Stimulated activated CD4-positive, alpha-beta T cell treated with anti-CD3 and anti-CD28 coated beads, Interleukin-4, amount 100 ng/mL, for 24 hours (primary cell): Measurements from ENCODE around the gene RBM19.
"Not testable (repeated sequence)": the region's sequence is repeated elsewhere in the genome, so short reads cannot be mapped to it uniquely, and the experiment has no call there.

Experiments used
- DNase-seq: peaks from one replicate; pipeline ENCODE4 v3.0.0-alpha.2; 2020

The RBM19 gene

DNA sequence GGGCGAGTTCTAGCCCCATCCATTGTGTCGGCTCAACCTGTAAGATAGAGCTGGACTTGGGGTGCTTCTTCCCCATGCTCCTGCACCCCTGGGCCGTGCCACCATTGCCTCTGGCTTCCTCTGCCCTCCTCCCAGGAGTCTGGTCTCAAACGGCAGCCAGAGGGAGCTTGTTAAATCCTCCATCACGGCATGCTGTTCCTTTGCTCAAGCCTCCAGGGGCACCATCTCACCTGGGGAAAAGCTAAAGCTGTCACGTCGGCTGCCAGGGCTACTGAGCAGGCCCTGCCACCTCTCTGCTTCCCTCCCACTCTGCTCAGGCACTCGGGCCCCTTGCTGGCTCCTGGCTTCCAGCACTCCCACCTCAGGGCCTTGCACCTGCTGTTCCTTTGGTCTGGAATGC lies 140.4 kb downstream of the RBM19 start:
- no peak for DNase-seq

DNA sequence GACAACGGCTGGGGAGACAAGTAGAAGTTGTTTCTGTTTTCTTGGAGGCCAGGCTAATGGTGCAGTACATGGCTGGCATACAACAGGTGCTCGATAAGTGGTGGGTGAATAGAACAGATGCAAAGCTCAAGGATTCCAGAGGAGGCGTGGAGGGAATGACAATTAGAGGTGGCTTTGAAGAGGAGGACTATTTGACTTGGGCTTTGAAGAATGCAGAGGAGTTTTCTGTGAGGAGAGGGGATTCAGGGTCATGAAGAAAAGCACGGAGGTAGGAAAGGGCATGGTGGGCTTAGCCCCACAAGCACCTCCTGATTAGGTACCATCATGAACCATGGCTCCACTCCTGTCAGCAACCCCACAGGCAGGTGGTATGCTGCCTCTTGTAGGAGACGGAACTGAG lies 142.3 kb downstream of the RBM19 start:
- no peak for DNase-seq

DNA sequence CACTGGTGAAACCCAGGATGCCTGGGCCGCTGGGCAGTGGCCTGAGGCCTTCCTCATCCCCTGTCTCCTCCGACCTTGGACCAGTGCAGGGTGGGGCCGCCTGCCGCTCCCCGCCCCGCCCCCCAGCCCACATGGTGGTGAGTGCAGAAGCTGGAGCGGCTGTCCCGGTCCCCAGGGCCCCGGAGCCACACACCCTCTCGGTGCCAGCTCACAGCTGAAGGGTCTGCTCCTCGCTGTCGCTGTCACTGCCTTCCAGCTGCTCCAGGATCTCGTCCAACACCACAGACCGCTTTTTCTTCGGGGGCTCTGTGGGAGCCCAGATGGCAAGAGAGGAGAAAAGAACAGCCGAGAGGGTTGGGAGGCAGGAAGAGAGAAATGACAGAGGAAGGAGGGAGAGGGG lies 143.1 kb downstream of the RBM19 start:
- DNase-seq, result no peak

DNA sequence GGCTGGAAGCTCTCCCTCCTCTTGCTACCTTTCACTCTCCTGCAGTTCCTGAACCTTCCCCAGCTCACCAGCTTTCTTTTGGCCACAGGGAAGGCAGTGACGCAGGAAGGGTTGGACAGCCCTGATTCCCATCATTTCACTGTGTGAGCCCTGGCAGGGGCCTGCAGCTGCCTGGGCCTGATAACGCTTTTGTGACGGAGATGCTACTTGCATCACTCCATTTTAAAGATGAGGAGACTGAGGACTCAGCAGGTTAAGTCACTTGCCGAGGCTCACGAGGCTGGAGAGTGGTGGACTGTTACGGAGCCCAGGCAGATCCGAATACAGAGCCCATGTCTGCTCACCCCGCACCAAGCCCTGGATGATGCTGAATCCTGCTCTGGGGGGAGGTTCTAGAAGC lies 145.3 kb downstream of the RBM19 start:
- DNase-seq, result no peak

DNA sequence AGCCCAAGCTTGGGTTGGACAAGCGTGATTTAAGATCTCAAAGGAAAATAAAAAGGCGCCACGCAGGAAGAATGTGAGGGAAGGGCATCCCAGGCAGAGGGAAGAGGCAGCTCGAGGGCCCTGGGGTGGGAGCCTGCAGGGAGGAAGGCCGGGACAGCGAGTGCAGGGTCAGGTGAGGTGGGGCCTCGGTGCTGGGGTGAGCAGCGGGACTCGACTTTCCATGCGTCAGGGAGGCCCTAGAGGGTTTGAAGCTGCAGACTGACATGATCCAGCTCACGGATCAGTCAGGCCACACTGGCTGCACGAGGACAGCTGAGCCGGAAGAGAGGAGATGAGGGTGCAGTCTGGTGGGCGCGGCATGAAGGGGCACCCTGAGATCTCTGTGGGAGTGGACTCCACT lies 145.8 kb downstream of the RBM19 start:
- no peak for DNase-seq

DNA sequence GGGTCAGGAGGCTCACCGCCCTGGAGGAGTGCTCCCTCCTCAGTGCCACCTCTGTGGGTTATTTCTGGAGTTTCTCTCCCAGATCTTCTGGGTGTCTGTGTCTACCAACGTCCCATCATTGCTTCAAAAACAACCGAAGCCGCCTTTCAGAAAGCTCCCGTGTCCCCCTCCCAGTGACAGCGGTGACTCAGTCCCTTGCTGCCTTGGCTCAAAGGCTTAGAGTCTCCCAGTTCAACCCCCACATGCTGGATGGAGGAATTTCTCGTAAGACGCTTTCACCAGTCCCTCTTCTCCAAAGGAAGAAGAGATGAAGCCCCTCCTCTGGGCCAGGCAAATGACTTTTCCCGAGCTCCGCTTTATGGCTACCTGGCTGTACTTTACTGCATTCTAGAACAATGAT lies 146.6 kb downstream of the RBM19 start:
- no peak for DNase-seq

DNA sequence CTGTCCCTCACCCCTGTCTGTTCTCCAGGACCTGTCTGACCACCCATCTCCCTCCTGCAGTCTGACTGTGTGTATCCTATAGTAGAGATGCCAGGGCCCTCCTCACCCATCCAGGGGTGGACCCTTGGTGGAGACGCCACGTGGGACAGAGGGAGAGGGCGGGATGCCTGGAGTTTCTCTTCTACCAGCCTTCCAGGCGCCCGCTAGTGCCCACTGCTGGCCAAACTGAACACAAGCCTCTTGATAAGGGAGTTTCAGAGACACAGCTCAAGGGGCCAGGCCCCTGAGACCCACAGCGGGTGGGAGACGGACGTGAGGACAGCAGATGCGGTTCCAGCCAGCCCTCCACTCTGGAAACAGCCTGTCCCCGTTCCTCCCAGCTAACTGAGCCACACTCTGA lies 147.3 kb downstream of the RBM19 start:
- DNase-seq, result no peak

DNA sequence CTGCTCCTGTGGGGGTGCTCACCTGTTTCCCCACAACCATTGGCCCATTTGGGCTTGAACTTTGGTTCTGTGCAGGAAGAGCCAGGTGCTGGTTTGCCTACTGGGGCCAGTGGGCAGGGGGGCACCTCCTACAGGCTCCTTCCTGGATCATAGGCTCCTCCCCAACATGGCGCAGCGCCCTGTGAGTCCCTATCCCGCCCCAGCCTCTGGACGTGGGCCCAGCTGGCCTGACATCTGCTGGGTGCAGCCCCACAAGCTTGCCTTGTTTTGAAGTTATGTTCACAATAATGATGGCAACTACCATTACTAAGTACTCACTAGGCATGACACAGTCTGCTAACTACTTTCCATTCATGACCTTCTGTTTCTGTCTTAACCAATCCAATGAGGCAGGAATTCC lies 147.8 kb downstream of the RBM19 start:
- DNase-seq, result no peak

DNA sequence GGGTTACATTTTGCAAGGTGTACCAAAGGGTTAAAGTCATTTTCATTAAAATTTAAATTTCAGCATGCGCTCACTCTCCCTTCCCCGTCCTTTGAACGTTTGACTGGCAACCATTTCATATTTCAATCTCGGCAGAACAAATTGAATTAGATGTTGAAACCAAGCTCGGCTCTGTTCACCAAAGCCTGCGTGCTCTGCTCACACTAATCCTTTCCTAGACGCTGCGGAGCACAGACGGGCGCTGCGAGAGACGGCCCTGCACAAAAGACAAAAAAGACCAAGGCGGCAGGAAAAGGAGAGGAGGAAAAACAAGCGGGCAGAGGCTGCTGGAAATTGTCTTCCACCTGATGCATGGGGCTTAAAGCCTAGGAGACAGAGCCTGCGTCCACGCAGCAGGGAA lies 149.3 kb downstream of the RBM19 start:
- no peak for DNase-seq

DNA sequence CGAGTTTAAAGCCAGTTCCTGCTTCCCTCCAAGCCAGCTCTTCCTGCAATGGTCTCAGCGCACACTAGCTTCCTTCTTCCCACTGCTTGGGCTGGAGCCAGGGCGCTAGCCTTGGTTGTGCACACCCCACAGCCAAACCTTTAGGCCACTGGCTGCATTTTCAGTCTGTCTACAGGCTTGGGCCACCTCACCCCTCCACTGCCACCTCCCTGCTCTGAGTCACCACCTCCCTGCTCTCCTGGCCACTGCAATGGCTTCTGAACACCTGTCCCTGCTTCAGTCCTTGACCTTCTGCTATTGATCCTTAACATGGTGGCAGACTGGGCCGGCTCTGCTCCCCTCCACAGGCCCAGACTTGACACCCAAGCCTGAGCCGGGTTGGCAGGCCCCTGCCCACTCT lies 151.1 kb downstream of the RBM19 start:
- DNase-seq, result no peak

DNA sequence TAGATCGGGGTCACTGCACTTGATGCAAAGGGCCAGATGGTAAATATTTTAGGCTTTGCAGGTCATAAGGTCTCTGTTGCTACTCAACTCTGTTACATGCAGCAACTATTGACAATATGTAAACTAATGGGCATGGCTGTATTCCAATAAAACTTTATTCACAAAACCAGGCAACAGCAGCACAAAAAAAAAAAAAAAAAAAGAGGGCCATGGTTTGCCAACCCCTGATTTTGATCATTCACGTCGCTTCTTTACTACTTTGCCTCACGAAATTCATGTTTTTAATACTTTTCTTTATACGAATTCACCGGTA lies 152.9 kb downstream of the RBM19 start:
- no peak for DNase-seq

DNA sequence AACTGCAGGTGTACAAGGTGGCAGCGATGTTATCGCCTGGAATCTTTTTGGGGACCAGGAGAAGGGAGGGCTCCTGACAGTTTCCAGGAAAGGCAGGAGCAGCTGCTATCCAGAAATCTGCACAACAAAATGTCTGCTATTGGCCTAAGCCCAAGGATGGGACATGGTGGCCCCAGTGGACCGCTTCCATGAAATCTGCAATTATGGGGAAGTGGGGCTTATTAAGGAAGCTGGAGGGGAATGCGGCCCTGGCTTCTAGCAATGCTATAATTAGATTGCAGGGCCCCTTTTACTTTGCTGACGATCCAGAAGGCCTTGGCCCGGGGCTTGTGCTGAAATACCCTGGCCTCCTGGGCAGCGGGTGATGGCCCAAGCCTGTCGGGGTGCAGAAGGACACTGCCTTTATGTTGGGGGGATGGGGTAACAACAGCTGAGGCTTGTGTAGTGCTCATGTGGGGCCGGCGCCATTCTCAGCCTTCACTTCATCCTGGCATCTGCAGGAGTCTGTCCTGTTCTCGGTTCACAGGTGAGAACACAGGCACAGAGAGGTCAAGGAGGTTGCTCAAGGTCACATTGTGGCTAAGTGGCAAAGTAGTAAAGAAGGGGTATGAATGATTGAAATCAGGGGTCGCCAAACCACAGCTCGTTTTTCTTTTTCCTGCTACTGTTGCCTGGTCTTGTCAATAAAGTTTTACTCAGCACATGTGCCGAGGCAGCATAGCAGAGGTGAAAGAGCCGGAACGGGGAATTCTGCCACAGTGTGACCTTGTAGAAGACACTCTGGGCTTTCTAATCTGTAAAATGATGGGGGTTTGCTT lies 153.5 kb downstream of the RBM19 start:
- no peak for DNase-seq

DNA sequence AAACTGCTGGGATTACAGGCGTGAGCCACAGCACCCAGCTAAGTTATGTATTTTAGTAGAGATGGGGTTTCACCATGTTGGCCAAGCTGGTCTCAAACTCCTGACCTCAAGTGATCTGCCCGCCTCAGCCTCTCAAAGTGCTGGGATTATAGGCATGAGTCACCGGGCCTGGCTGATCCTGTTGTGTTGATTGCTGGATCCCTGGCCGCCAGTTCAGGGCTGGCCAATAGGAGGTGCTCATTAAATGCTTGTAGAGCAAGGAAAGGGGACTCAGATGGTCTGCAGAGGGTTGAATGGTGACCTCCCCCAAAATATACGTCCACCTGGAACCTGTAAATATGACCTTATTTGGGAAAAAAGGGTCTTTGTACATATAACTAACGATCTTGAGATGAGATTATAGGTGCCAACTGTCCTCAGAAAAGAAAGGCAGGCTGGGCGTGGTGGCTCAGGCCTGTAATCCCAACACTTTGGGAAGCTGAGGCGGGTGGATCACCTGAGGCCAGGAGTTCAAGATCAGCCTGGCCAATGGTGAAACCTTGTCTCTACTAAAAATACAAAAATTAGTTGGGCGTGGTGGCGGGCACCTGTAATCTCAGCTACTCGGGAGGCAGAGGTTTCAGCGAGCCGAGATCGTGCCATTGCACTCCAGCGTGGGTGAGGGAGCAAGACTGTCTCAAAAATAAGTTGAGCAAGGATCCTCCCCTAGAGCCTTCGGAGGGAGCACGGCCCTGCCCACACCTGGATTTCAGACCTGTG lies 156.5 kb downstream of the RBM19 start:
- not testable (repeated sequence) for DNase-seq

DNA sequence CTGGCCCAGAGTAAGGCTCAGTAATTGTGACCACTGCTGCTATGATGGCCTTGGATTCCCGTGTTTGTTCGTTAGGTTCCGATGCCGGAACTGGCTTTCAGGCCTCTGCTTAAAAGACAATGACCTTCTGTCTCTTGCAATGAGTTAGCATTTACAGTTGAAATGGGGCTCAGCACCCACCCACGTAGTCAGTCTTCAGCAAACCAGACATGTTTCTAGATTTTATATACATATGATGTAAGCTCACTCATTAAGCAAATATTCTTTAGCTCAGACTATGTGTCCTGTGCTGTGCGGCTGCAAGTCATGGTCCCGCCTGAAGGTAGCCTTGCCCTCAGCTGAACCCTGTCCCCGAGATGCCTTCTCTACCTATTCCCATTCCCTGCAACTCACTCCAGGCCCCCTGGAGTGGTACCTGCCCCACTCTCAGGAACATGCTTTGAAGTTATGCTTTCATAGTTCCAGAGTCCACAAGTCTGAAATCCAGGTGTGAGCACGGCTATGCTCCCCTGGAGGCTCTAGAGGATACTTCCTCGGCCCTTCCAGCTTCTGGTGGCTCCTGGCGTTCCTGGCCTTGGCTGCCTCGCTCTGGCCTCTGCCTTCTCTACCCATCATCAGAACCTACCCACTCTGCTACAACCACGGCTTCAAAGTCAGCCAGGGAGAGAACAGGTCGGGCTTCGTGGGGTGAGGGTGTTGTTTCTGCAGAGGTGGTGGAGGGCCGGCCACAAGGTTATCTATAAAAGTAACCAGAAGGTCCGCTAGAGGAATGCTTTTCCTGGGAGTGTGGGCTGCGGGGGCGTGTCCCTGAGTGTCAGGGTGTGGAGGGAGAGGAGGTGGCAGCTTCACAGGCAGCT lies 157.8 kb downstream of the RBM19 start:
- DNase-seq, result no peak

DNA sequence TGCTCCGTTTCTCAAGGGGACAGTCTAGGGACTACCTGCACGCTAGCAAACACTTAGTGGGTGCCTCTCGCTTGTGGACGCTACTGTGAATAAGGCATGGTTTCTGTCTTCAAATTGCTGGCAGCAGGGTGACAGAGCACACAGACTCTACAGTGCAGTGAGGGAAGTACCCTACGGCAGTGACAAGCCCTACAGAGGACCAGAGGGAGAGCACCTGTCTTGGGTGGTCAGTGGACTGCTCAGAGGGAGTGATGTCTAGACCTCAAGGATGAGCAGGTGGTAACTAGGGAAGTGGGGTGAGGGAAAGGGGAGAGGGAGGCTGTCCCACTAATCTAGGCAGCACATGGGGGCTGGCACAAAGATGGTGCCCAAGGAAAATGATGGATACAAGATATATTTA lies 160.5 kb downstream of the RBM19 start:
- DNase-seq, result no peak

DNA sequence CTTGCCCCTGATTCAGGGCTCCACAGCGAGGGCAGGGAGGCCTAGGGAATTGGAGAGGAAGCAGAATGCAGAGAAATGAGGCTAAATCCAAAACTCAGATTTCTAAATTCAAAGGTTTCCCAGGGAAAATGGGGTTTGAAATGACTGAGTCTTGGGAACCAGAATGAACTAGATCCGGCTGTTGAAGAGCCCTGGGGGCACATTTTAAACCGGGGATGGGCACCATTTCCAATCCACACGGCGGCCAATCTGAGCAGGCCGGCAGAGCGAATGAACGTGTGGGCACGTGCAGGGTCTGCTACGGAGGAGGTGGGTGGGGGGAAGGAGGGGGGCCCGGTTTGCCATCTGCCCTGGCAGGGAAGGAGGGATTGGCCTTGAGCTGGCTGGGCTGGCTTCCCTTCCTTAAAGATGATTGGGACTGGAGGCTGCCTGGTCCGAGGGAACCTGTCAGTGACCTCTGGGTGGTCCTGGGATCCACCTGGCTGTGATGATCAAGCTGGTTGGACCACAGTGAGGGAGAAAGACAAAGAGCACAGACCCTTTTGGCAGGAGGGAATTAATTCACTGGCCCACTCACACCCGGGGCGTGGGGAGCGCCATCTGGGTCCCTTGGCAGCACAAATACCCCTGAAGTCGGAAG lies 161.0 kb downstream of the RBM19 start:
- DNase-seq, result no peak

DNA sequence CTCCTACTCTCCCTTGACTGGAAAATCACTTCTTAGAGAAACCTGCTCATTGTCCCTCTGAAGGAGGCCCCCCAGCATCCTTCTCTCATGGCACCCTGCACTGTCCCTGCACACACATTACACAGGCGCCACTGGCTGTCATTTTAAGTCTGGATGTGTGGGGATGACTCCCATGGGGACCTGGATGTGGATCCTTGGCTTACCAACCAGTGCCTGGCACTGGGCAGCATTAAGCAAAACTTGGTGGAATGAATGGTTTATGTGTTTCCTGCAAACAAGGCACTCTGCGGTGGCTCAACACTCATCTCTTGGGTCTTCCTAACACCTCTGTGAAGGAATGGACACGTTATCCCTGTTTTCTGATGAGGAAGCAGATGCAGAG lies 162.4 kb downstream of the RBM19 start:
- no peak for DNase-seq

DNA sequence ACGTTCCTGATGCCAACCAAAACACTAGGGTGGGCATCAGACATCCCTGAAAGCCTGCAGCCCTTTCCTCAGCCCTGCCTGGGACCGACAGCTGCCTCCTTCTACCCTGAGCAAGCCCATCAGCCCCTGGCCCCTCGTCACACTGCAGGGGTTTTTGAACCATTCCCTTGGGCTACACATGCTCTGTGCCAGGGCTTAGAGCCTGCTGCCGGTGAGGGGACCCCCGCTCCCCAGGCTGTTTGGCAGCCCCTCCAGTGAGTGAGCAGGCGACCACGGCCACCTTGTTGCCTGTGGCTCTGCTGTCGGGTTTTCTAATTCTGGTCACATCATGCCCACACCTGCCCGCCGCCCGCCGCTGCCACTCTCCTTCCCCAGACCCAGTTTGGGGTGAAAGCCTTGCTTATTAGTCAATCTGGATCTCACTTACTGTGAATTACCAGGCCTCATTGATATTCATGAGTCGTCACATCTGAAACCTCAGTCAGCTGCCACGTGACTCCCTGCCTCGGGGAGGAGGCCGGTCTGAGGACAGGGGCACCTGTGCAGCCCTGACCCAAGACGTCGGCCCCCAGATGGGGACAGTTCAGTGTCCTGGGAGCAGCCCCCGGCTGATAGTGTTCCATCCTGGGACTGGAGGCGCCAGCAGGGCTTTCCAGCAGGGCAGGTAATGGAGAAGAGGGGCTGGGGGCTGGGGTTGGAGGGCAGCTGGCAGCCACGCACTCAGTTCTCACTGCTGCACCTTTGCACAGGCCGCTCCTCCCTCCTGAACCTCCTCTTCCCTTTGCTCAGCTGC lies 163.0 kb downstream of the RBM19 start:
- no peak for DNase-seq

DNA sequence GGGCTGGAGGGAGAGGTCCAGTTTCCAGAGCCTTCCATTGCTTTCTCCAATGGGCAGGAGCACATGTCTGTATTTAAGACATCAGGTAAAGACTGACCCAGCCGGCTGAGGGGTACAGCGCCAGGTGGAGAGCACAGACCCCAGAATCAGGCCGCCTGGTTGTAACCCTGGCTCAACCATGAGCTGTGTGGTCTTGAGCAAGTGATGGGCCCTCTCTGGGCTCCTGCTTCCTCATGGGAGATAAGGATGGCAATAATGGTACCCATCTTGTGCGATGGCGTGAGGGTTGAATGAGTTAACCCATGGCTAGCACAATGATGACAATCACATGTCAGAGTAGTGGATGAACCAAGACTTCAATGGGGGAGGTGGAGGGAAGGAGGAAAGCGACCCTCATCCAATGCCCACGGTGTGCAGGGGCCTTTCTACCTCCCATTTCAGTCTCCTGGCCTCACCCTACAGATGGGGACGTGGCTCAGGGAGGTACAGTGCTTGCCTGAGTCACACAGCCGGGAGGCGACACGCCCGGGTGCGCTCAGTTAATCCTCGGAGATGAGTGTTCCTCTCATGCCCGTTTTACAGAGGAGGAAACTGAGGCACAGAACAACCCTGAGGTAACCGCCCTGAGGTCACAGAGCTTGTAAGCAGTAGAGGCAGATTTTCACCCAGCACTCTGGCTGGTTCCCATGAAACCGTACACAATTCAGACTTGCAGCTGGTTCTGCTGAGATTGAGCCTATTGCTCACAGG lies 163.9 kb downstream of the RBM19 start:
- no peak for DNase-seq

DNA sequence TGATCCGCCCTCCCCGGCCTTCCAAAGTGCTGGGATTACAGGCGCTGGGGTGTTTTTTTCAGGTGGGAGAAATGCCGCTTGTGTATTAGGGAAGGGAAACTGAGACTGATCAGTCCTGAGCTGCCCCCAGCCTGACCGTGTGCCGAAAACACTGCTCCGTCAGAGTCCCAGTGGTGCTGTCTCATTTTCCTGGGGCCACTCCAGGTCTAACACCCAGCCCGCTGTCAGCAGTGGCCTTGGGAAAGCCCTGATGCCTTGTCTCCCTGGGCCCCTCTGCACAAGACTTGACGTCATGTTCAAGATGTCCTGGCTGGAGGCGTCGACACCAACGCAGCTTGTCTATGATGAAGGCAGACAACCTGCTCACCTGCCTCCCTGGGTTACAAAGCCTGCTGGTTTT lies 165.9 kb downstream of the RBM19 start:
- no peak for DNase-seq

DNA sequence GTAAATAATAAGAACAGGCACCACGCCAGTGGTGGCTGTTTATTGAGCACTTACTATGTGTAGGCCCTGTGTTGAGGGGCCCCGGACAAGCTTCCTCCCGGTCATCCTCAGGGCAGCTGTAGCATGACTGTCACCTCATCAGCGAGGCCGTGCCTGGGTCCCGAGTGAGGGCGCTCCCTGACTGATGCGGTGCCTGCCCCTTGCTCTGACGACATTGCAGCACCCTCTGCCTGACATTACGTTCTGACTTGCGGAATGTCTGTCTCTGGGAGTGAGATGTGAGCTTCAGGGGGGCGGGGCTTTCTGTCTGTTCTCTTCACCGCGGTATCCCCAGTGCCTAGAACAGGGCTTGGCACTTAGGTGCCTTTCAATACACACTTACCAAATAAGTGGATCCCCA lies 167.6 kb downstream of the RBM19 start:
- DNase-seq, result no peak

DNA sequence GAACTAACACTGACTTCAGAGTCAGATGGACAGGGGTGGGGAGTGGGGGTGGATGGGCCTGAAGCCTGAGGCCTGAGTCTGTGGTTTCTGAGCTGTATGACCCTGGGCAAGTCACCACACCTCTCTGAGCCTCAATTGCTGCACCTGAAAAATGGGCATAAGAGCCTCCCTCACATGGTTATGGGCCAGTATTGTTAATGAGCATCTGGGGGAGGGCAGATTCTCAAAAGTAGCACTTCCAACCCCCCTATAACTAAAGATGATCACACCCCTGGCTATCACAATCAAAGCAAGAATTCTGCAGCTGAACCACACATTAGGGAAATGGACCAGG lies 168.6 kb downstream of the RBM19 start:
- no peak for DNase-seq
